Stomach smooth muscle (tissue), 2 donors: ENCODE results near the gene OR51V1.
"Not testable (repeated sequence)": the region's sequence is repeated elsewhere in the genome, so short reads cannot be mapped to it uniquely, and the experiment has no call there.

Experiments
- H3K27ac ChIP-seq: one replicate; pipeline ENCODE4 v1.7.0; 2013; ENCODE audit warnings: mild to moderate bottlenecking, low read length, inconsistent platforms
- H3K27me3 ChIP-seq, 2 donors: one replicate each; pipeline ENCODE4 v1.7.0; 2013; ENCODE audit warnings: low read length in 2 of 2; ENCODE audit not compliant: insufficient read depth in 2 of 2, control insufficient read depth in 1 of 2
- H3K36me3 ChIP-seq, 2 donors: one replicate each; pipeline ENCODE4 v1.7.0; 2013; ENCODE audit warnings: low read length in 2 of 2; ENCODE audit not compliant: control insufficient read depth in 2 of 2, insufficient read depth in 2 of 2
- H3K4me1 ChIP-seq: one replicate; pipeline ENCODE4 v1.7.0; 2013; ENCODE audit warnings: low read length; ENCODE audit not compliant: control insufficient read depth, insufficient read depth
- H3K4me3 ChIP-seq, 2 donors: one replicate each; pipeline ENCODE4 v1.7.0; 2013; ENCODE audit warnings: low read length in 2 of 2
- H3K9ac ChIP-seq, 2 donors: one replicate each; pipeline ENCODE4 v1.7.0; 2013; ENCODE audit warnings: low read length in 2 of 2, mild to moderate bottlenecking in 1 of 2
- H3K9me3 ChIP-seq, 2 donors: one replicate each; pipeline ENCODE4 v1.7.0; 2013; ENCODE audit warnings: low read length in 2 of 2; ENCODE audit not compliant: control insufficient read depth in 2 of 2
- donor health status: healthy.
- donor health status: Pancreatic carcinoma.

Gene OR51V1

GRCh38 chr11:5200582-5200981 is at the start of gene OR51V1:
TSS of gene OR51V1 (minus strand) at chr11:5200682. CDS start at chr11:5200682, 0 bp downstream.
- no peak within 1 kb of the TSS for H3K9ac ChIP-seq
- no peaks in the 10 kb centered on the region for H3K9me3 ChIP-seq
- no peaks in the 10 kb centered on the region for H3K4me1 ChIP-seq
- no peaks in the 10 kb centered on the region for H3K36me3 ChIP-seq
- no peak within 1 kb of the TSS for H3K27ac ChIP-seq
- no peak within 1 kb of the TSS for H3K4me3 ChIP-seq
- no peaks in the 10 kb centered on the region for H3K27me3 ChIP-seq

DNA sequence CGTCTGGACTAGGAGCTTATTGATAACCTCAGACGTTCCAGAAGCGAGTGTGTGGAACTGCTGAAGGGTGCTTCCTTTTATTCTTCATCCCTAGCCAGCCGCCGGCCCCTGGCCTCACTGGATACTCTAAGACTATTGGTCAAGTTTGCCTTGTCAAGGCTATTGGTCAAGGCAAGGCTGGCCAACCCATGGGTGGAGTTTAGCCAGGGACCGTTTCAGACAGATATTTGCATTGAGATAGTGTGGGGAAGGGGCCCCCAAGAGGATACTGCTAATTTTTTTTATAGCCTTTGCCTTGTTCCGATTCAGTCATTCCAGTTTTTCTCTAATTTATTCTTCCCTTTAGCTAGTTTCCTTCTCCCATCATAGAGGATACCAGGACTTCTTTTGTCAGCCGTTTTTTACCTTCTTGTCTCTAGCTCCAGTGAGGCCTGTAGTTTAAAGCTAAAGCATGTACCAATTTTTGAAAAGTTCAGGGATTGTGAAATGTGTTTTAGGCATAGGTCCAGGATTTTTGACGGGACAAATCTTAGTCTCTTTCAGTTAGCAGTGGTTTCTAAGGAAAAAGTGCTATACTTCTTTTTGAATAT is 49.4 kb upstream of the OR51V1 start, which contains the start of gene HBG1:
HBG1 (minus strand) TSS at position 51 of the 590 bp plus-strand sequence. CDS start 53 bp downstream, outside the sequence.
- H3K27me3 ChIP-seq, H3K36me3 ChIP-seq, H3K4me3 ChIP-seq, H3K9ac ChIP-seq, H3K4me1 ChIP-seq, H3K9me3 ChIP-seq, H3K27ac ChIP-seq: not testable (repeated sequence)

DNA sequence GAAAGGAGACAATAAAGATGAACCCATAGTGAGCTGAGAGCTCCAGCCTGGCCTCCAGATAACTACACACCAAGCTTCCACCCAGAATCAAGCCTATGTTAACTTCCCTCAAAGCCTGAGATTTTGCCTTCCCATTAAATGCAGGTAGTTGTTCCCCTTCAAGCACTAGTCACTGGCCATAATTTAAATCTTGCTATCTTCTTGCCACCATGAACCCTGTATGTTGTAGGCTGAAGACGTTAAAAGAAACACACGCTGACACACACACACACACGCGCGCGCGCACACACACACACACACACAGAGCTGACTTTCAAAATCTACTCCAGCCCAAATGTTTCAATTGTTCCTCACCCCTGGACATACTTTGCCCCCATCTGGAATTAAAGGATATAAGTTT is 48.0 kb upstream of the OR51V1 start:
- H3K9me3 ChIP-seq, H3K9ac ChIP-seq, H3K36me3 ChIP-seq, H3K4me1 ChIP-seq, H3K27ac ChIP-seq, H3K27me3 ChIP-seq, H3K4me3 ChIP-seq: not testable (repeated sequence)

GRCh38 chr11:5247472-5248192 is 47.1 kb upstream of the OR51V1 start:
- no peaks in the 10 kb centered on the region for H3K9me3 ChIP-seq
- H3K4me3 ChIP-seq: no peak overlapping the region
- no peak overlapping the region for H3K9ac ChIP-seq
- H3K27ac ChIP-seq: no peak overlapping the region
- H3K4me1 ChIP-seq: no peaks in the 10 kb centered on the region
- peaks cover 0 to 2% of the 10 kb centered on the region in 2 donors for H3K27me3 ChIP-seq
- no peaks in the 10 kb centered on the region for H3K36me3 ChIP-seq

- no peaks in the 10 kb centered on the region for H3K4me1 ChIP-seq
- no peak overlapping the region for H3K9ac ChIP-seq
- H3K27me3 ChIP-seq: peaks cover 0 to 2% of the 10 kb centered on the region in 2 donors
- no peaks in the 10 kb centered on the region for H3K9me3 ChIP-seq
- no peak overlapping the region for H3K4me3 ChIP-seq
- no peak overlapping the region for H3K27ac ChIP-seq
- H3K36me3 ChIP-seq: no peaks in the 10 kb centered on the region
Observed at GRCh38 chr11:5246772-5247471, 46.4 kb upstream of the OR51V1 start.

DNA sequence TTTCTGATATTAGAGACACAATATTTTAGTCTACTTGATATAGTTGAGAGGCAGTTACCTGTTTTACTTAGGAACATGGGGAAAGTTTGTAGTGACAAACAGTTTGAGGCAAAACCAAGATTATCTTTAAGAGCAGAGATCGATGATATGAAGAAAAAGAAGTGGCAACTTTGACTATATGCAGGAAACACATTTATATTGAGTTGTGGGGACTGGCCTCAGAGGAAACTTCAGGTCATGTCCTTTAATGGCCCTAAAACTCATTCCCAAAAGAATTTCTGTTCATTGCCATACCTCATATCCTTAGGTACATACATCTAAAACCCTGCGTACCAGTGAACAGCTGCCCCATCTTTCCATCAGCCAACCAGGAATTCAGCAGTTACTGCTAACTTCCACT is 44.7 kb upstream of the OR51V1 start:
- no peaks in the 10 kb centered on the region for H3K4me1 ChIP-seq
- H3K9me3 ChIP-seq: no peaks in the 10 kb centered on the region
- no peak overlapping the region for H3K9ac ChIP-seq
- no peaks in the 10 kb centered on the region for H3K36me3 ChIP-seq
- no peak overlapping the region for H3K4me3 ChIP-seq
- no peak overlapping the region for H3K27ac ChIP-seq
- peaks cover 0 to 2% of the 10 kb centered on the region in 2 donors for H3K27me3 ChIP-seq

- no peak overlapping the region for H3K9ac ChIP-seq
- H3K9me3 ChIP-seq: no peaks in the 10 kb centered on the region
- no peak overlapping the region for H3K4me3 ChIP-seq
- H3K27me3 ChIP-seq: peaks cover 0 to 2% of the 10 kb centered on the region in 2 donors
- H3K4me1 ChIP-seq: no peaks in the 10 kb centered on the region
- H3K36me3 ChIP-seq: no peaks in the 10 kb centered on the region
- H3K27ac ChIP-seq: no peak overlapping the region
Observed at GRCh38 chr11:5243816-5244180, 43.3 kb upstream of the OR51V1 start.

- peaks cover 0 to 2% of the 10 kb centered on the region in 2 donors for H3K27me3 ChIP-seq
Observed at GRCh38 chr11:5242933-5243815, 42.7 kb upstream of the OR51V1 start.

DNA sequence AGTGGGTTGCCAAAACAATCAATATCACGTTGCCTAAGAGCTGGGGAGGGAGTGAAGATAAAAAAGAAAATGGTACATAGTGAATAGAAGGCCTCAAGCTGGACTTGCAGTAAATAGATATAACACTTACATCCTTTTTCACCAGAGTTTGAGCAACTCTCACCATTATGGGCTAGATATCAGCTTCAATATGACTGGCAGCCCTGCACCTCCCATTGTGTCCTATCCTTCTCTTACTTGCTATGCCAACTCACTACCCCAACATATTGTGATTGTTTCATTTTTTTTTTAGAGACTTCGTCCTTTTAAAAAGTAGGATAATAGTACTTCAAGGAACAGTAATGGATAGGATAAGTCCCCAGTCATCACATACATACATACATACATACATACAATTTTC is 41.7 kb upstream of the OR51V1 start:
- Histone ChIP-seq H3K36me3 (no peaks in the 10 kb centered on the region), H3K9ac (no peak overlapping the region), H3K4me3 (no peak overlapping the region), H3K4me1 (no peaks in the 10 kb centered on the region), H3K27ac (no peak overlapping the region), H3K9me3 (no peaks in the 10 kb centered on the region), H3K27me3 (peaks cover 0 to 2% of the 10 kb centered on the region in 2 donors)

More at GRCh38 chr11:5242933-5243815, 42.7 kb upstream of the OR51V1 start:
- H3K9ac ChIP-seq: no peak overlapping the region
- no peaks in the 10 kb centered on the region for H3K9me3 ChIP-seq
- no peak overlapping the region for H3K27ac ChIP-seq
- H3K4me3 ChIP-seq: no peak overlapping the region
- H3K36me3 ChIP-seq: no peaks in the 10 kb centered on the region
- H3K4me1 ChIP-seq: no peaks in the 10 kb centered on the region

DNA sequence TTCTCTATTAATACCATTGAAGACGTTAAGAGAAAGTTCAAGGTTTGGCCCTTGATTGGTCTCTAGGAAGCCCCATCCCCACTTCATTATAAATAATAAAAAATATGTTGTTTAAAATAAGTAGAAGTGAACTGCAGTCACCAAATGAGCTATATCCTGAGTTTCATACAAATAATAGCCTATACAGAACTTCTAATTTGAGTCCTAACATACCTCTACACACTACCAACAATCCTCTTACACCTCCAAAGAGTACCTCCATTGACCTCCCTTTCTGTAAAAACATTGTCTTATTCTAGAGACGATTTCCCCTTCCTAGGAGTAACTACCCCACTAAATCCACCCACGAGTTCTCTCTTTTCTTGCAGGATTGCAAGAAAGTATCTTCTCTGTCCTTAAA is 41.0 kb upstream of the OR51V1 start:
- Histone ChIP-seq H3K9ac (no peak overlapping the region), H3K4me3 (no peak overlapping the region), H3K9me3 (no peaks in the 10 kb centered on the region), H3K27ac (no peak overlapping the region), H3K36me3 (no peaks in the 10 kb centered on the region), H3K4me1 (no peaks in the 10 kb centered on the region), H3K27me3 (peaks cover 0 to 2% of the 10 kb centered on the region in 2 donors)
